ENCODE data around the gene UBE2U. TPM values are rescaled to one million over a fixed set of nuclear protein-coding genes. Genes with fewer than 3 reads are reported as not detected.

The UBE2U gene
- polyA plus RNA-seq, 1 donor from 2014 or later, result not detected

DNA sequence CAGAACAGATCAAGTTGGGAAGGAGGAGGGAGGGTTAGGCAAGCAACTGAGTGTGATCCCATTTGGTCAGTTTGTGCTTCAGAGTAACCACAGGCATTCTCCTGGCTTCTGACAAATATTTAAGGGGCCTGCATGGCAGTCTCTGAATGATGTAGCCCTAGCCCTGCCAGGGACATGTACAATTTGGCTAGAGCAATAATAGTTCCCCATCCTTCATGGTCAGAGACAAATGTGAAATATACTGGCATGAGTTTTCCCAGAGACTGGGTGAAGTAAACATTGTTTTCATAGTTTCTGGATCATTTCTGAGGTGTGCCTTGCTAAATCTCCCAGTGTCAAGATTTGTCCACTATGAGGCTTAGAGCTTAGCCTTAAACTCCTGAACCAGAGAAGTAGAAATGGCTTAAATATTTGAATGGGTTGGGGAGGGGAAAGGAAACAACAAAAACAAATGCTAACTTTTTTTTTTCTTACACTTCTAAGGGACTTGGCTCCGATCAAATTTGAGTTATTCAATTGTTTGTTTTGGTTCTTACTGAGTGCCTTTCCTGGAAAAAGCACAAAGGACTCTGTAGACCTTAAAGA lies 42.0 kb upstream of the UBE2U start:
- H3K9ac ChIP-seq (ENCODE audit: low read length), result no peak overlapping the region
- no peak overlapping the region for H3K27ac ChIP-seq (ENCODE audit: low read length)
- H3K9me2 ChIP-seq (ENCODE audit: insufficient read depth, low read length), result no peaks in the 10 kb centered on the region
- TF ChIP-seq EP300 (conservative IDR thresholded peaks at IDR 0.05; ENCODE audit: poor library complexity, severe bottlenecking), result no peak
- TF ChIP-seq RAD21 (conservative IDR thresholded peaks at IDR 0.05), result no peak
- TF ChIP-seq MXI1 (conservative IDR thresholded peaks at IDR 0.05; ENCODE audit: poor library complexity, severe bottlenecking), result no peak
- H2AFZ ChIP-seq (ENCODE audit: low read depth, low read length), result no peak overlapping the region
- no peaks in the 10 kb centered on the region for H4K20me1 ChIP-seq (ENCODE audit: insufficient read depth)
- H3K36me3 ChIP-seq (ENCODE audit: insufficient read depth, low read length), result no peaks in the 10 kb centered on the region
- H3K4me3 ChIP-seq (ENCODE audit: low read length), result no peak overlapping the region
- H3K4me2 ChIP-seq (ENCODE audit: low read length), result no peak overlapping the region
- no peaks in the 10 kb centered on the region for H3K9me3 ChIP-seq (ENCODE audit: low read length)
- H3K27me3 ChIP-seq (ENCODE audit: insufficient read depth, low read depth, low read length), result no peaks in the 10 kb centered on the region
- no peaks in the 10 kb centered on the region for H3F3A ChIP-seq (ENCODE audit: insufficient read depth, low read length, poor library complexity, severe bottlenecking)
- H3K79me2 ChIP-seq (replicated peaks; ENCODE audit: insufficient read depth, low read length), result no peaks in the 10 kb centered on the region

GRCh38 chr1:64162151-64162550 lies 41.3 kb upstream of the UBE2U start:
- H2AFZ ChIP-seq (ENCODE audit: low read depth, low read length), result no peak overlapping the region
- H3K36me3 ChIP-seq (ENCODE audit: insufficient read depth, low read length), result no peaks in the 10 kb centered on the region
- no peaks in the 10 kb centered on the region for H3F3A ChIP-seq (ENCODE audit: insufficient read depth, low read length, poor library complexity, severe bottlenecking)
- H3K9me3 ChIP-seq (ENCODE audit: low read length), result no peaks in the 10 kb centered on the region
- no peaks in the 10 kb centered on the region for H3K79me2 ChIP-seq (replicated peaks; ENCODE audit: insufficient read depth, low read length)
- H3K9me2 ChIP-seq (ENCODE audit: insufficient read depth, low read length), result no peaks in the 10 kb centered on the region
- no peak overlapping the region for H3K4me3 ChIP-seq (ENCODE audit: low read length)
- H3K27me3 ChIP-seq (ENCODE audit: insufficient read depth, low read depth, low read length), result no peaks in the 10 kb centered on the region
- no peak overlapping the region for H3K27ac ChIP-seq (ENCODE audit: low read length)
- H4K20me1 ChIP-seq (ENCODE audit: insufficient read depth), result no peaks in the 10 kb centered on the region
- TF ChIP-seq POLR2AphosphoS5 (IDR thresholded peaks at IDR 0.05) (no peak), MXI1 (conservative IDR thresholded peaks at IDR 0.05; ENCODE audit: poor library complexity, severe bottlenecking) (no peak), EZH2 (IDR thresholded peaks at IDR 0.05; ENCODE audit: borderline replicate concordance, insufficient read depth, low read length, poor library complexity, severe bottlenecking) (no peak), RAD21 (conservative IDR thresholded peaks at IDR 0.05) (no peak), TAF1 (IDR thresholded peaks at IDR 0.05; ENCODE audit: low read depth) (no peak), EP300 (conservative IDR thresholded peaks at IDR 0.05; ENCODE audit: poor library complexity, severe bottlenecking) (no peak), SMC3 (conservative IDR thresholded peaks at IDR 0.05; ENCODE audit: poor library complexity) (no peak)
- TF ChIP-seq, protein P1, sequence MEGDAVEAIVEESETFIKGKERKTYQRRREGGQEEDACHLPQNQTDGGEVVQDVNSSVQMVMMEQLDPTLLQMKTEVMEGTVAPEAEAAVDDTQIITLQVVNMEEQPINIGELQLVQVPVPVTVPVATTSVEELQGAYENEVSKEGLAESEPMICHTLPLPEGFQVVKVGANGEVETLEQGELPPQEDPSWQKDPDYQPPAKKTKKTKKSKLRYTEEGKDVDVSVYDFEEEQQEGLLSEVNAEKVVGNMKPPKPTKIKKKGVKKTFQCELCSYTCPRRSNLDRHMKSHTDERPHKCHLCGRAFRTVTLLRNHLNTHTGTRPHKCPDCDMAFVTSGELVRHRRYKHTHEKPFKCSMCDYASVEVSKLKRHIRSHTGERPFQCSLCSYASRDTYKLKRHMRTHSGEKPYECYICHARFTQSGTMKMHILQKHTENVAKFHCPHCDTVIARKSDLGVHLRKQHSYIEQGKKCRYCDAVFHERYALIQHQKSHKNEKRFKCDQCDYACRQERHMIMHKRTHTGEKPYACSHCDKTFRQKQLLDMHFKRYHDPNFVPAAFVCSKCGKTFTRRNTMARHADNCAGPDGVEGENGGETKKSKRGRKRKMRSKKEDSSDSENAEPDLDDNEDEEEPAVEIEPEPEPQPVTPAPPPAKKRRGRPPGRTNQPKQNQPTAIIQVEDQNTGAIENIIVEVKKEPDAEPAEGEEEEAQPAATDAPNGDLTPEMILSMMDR (IDR thresholded peaks at IDR 0.05; ENCODE audit: poor library complexity, severe bottlenecking), result no peak
- TF ChIP-seq, protein P2, sequence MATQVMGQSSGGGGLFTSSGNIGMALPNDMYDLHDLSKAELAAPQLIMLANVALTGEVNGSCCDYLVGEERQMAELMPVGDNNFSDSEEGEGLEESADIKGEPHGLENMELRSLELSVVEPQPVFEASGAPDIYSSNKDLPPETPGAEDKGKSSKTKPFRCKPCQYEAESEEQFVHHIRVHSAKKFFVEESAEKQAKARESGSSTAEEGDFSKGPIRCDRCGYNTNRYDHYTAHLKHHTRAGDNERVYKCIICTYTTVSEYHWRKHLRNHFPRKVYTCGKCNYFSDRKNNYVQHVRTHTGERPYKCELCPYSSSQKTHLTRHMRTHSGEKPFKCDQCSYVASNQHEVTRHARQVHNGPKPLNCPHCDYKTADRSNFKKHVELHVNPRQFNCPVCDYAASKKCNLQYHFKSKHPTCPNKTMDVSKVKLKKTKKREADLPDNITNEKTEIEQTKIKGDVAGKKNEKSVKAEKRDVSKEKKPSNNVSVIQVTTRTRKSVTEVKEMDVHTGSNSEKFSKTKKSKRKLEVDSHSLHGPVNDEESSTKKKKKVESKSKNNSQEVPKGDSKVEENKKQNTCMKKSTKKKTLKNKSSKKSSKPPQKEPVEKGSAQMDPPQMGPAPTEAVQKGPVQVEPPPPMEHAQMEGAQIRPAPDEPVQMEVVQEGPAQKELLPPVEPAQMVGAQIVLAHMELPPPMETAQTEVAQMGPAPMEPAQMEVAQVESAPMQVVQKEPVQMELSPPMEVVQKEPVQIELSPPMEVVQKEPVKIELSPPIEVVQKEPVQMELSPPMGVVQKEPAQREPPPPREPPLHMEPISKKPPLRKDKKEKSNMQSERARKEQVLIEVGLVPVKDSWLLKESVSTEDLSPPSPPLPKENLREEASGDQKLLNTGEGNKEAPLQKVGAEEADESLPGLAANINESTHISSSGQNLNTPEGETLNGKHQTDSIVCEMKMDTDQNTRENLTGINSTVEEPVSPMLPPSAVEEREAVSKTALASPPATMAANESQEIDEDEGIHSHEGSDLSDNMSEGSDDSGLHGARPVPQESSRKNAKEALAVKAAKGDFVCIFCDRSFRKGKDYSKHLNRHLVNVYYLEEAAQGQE (IDR thresholded peaks at IDR 0.05; ENCODE audit: borderline replicate concordance), result no peak
- H3K9ac ChIP-seq (ENCODE audit: low read length), result no peak overlapping the region
- H3K4me2 ChIP-seq (ENCODE audit: low read length), result no peak overlapping the region
